ENCODE data around the gene KLHL40.

DNA sequence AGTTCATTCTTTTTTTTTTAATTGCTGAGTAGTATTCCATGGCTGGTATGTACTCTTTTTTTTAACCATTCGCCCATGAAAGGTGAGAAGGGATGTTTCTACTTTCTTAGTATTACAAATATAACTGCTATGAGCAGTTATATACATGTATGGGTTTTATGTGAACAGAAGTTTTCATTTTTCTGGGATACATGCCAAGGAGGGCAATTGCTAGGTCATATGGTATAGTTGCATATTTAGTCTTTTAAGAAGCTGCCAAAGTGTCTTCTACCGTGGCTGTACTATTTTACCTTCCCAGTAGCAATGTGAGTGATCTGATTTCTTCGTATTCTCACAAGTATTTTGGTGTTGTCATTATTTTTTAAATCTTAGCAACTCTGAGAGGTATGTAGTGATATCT lies 11.2 kb upstream of the KLHL40 start:
- TF ChIP-seq, protein P1, sequence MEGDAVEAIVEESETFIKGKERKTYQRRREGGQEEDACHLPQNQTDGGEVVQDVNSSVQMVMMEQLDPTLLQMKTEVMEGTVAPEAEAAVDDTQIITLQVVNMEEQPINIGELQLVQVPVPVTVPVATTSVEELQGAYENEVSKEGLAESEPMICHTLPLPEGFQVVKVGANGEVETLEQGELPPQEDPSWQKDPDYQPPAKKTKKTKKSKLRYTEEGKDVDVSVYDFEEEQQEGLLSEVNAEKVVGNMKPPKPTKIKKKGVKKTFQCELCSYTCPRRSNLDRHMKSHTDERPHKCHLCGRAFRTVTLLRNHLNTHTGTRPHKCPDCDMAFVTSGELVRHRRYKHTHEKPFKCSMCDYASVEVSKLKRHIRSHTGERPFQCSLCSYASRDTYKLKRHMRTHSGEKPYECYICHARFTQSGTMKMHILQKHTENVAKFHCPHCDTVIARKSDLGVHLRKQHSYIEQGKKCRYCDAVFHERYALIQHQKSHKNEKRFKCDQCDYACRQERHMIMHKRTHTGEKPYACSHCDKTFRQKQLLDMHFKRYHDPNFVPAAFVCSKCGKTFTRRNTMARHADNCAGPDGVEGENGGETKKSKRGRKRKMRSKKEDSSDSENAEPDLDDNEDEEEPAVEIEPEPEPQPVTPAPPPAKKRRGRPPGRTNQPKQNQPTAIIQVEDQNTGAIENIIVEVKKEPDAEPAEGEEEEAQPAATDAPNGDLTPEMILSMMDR (IDR thresholded peaks at IDR 0.05; ENCODE audit: extremely low read depth in 1 of 2, insufficient read depth in 1 of 2, low read depth in 1 of 2, low read length in 2 of 2): no peak
- no peak for TF ChIP-seq POLR2A (IDR thresholded peaks at IDR 0.05; ENCODE audit: low read depth, low read length)
- TF ChIP-seq EZH2 (IDR thresholded peaks at IDR 0.05; ENCODE audit: borderline replicate concordance, low read depth, low read length, severe bottlenecking): no peak
- TF ChIP-seq, protein P2, sequence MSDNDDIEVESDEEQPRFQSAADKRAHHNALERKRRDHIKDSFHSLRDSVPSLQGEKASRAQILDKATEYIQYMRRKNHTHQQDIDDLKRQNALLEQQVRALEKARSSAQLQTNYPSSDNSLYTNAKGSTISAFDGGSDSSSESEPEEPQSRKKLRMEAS (IDR thresholded peaks at IDR 0.05; ENCODE audit: insufficient read depth, insufficient read length): no peak
- TF ChIP-seq POLR2AphosphoS5 (IDR thresholded peaks at IDR 0.05; ENCODE audit: insufficient read depth, low read depth, low read length): no peak
- TF ChIP-seq JUN (IDR thresholded peaks at IDR 0.05; ENCODE audit: borderline replicate concordance, insufficient read depth, insufficient read length, low read depth): no peak
- TF ChIP-seq MYC (IDR thresholded peaks at IDR 0.05; ENCODE audit: low read depth, low read length): no peak
